HEK293 (cell line): ENCODE results near the gene BICD2.

Experiments
- CTCF ChIA-PET: fragments of 350-600 bp; formaldehyde crosslinking; extraction: SDS; loops from one replicate; lab custom pipeline; 2021; ENCODE audit warnings: antibody characterized with exemption; lab: Yijun Ruan, JAX
- POLR2A ChIA-PET: fragments of 300-600 bp; formaldehyde crosslinking; extraction: SDS; loops from one replicate; lab custom pipeline; 2020; ENCODE audit warnings: antibody characterized with exemption, inconsistent platforms; lab: Yijun Ruan, JAX
- H3K27ac ChIP-seq: fragments of 200-500 bp; sonication (Bioruptor generic); 2 replicates; pipeline ENCODE4 v1.5.1; 2014; ENCODE audit warnings: low read depth, low read length, control low read depth, inconsistent platforms; ENCODE audit errors: extremely low read depth
- H3K36me3 ChIP-seq, 2 experiments: fragments of 200-500 bp in 1 of 2; sonication (Bioruptor generic) in 1 of 2; 1 replicate in 1 of 2; 2 replicates in 1 of 2; pipeline ENCODE4 v1.5.1; 2014 to 2017; ENCODE audit warnings: inconsistent platforms in 2 of 2, low read length in 2 of 2; ENCODE audit not compliant: control insufficient read depth in 2 of 2, insufficient read depth in 1 of 2
- H3K4me1 ChIP-seq: fragments of 200-500 bp; sonication (Bioruptor generic); 2 replicates; pipeline ENCODE4 v1.5.1; 2014; ENCODE audit warnings: mild to moderate bottlenecking, low read length, inconsistent platforms; ENCODE audit not compliant: control insufficient read depth, insufficient read depth
- H3K4me3 ChIP-seq: 2 replicates; pipeline ENCODE4 v1.5.1; 2011; ENCODE audit warnings: low read depth, mild to moderate bottlenecking, control low read depth, low read length, moderate library complexity
- H3K9me3 ChIP-seq: fragments of 200-500 bp; sonication (Bioruptor generic); 2 replicates; pipeline ENCODE4 v1.5.1; 2014; ENCODE audit warnings: low read depth, low read length, inconsistent platforms; ENCODE audit not compliant: control insufficient read depth, insufficient read depth
- BCL11B ChIP-seq: fragments of 450-650 bp; formaldehyde crosslinking; IDR thresholded peaks from 2 replicates; pipeline ENCODE4 v1.5.1; 2016; ENCODE audit warnings: low read depth, missing biosample characterization, missing genetic modification characterization
- HOXC10 ChIP-seq: sonication (generic); formaldehyde crosslinking; IDR thresholded peaks from 2 replicates; pipeline ENCODE4 v1.8.1; 2023; ENCODE audit warnings: mild to moderate bottlenecking, missing genetic modification reagents
- PRDM1 ChIP-seq: fragments of 450-650 bp; formaldehyde crosslinking; IDR thresholded peaks from 2 replicates; pipeline ENCODE4; 2016; ENCODE audit warnings: missing biosample characterization, missing genetic modification characterization
- SALL2 ChIP-seq: fragments of 450-650 bp; formaldehyde crosslinking; IDR thresholded peaks from 2 replicates; pipeline ENCODE4 v1.5.0; 2017; ENCODE audit warnings: missing biosample characterization, mild to moderate bottlenecking, missing genetic modification characterization, borderline replicate concordance
- TCF7L2 ChIP-seq: IDR thresholded peaks from 2 replicates; pipeline ENCODE4 v1.6.1; 2011; ENCODE audit warnings: low read depth, mild to moderate bottlenecking, inconsistent platforms, low read length, moderate library complexity, borderline replicate concordance
- ZNF155 ChIP-seq: fragments of 450-650 bp; formaldehyde crosslinking; IDR thresholded peaks from 2 replicates; pipeline ENCODE4 v1.5.1; 2016; ENCODE audit warnings: missing biosample characterization, missing genetic modification characterization
- ZNF184 ChIP-seq: fragments of 450-650 bp; IDR thresholded peaks from 2 replicates; pipeline ENCODE4 v1.5.1; 2018; ENCODE audit warnings: missing biosample characterization, mild to moderate bottlenecking, missing genetic modification characterization
- ZNF354C ChIP-seq: fragments of 450-650 bp; formaldehyde crosslinking; IDR thresholded peaks from 2 replicates; pipeline ENCODE4 v1.5.1; 2016; ENCODE audit warnings: missing biosample characterization, missing genetic modification characterization, low read depth, borderline replicate concordance
- ZNF530 ChIP-seq: fragments of 450-650 bp; formaldehyde crosslinking; IDR thresholded peaks from 2 replicates; pipeline ENCODE4 v1.5.1; 2016; ENCODE audit warnings: low read depth, missing biosample characterization, missing genetic modification characterization
- ZNF549 ChIP-seq: fragments of 450-650 bp; IDR thresholded peaks from 2 replicates; pipeline ENCODE4 v1.5.1; 2018; ENCODE audit warnings: missing biosample characterization, missing genetic modification characterization, mild to moderate bottlenecking, inconsistent platforms, moderate library complexity
- ZNF623 ChIP-seq: fragments of 450-650 bp; formaldehyde crosslinking; IDR thresholded peaks from 2 replicates; pipeline ENCODE4 v1.5.1; 2016; ENCODE audit warnings: missing biosample characterization, missing genetic modification characterization
- ZNF658 ChIP-seq: fragments of 450-650 bp; formaldehyde crosslinking; IDR thresholded peaks from 2 replicates; pipeline ENCODE4; 2016; ENCODE audit warnings: missing biosample characterization, missing genetic modification characterization
- ZNF701 ChIP-seq: fragments of 450-650 bp; formaldehyde crosslinking; IDR thresholded peaks from 2 replicates; pipeline ENCODE4 v1.5.1; 2016; ENCODE audit warnings: missing biosample characterization, missing genetic modification characterization
- ZNF747 ChIP-seq: fragments of 450-650 bp; formaldehyde crosslinking; IDR thresholded peaks from 2 replicates; pipeline ENCODE4 v1.5.1; 2016; ENCODE audit warnings: missing biosample characterization, missing genetic modification characterization
- ZNF791 ChIP-seq: fragments of 450-650 bp; formaldehyde crosslinking; IDR thresholded peaks from 2 replicates; pipeline ENCODE4 v1.5.1; 2016; ENCODE audit warnings: missing biosample characterization, missing genetic modification characterization
- ZNF792 ChIP-seq: fragments of 450-650 bp; formaldehyde crosslinking; IDR thresholded peaks from 2 replicates; pipeline ENCODE4 v1.5.1; 2016; ENCODE audit warnings: missing biosample characterization, missing genetic modification characterization
- ZSCAN16 ChIP-seq: fragments of 450-650 bp; formaldehyde crosslinking; IDR thresholded peaks from 2 replicates; pipeline ENCODE4 v1.5.1; 2016; ENCODE audit warnings: missing biosample characterization, missing genetic modification characterization
- TF ChIP-seq, protein P1 (sequence below): fragments of 450-650 bp; formaldehyde crosslinking; IDR thresholded peaks from 2 replicates; pipeline ENCODE4 v1.5.1; 2016; ENCODE audit warnings: missing biosample characterization, missing genetic modification characterization, borderline replicate concordance

BICD2 gene

GRCh38 chr9:92760494-92760893 is 4.1 kb downstream of the BICD2 start:
- no peaks in the 10 kb centered on the region; the same call in 1 of the 2 replicates for H3K4me1 ChIP-seq
- no peak for TF ChIP-seq ZNF549 (tag by site-specific recombination)
- TF ChIP-seq ZNF701 (tag by site-specific recombination): no peak
- CTCF ChIA-PET: interaction anchor here (0.6 to 0.9 kb wide), 2 partner anchors 53 to 90 kb away, joined by 3 read pairs; no protein-coding TSS in a partner anchor
- H3K4me3 ChIP-seq: no peak overlapping the region
- POLR2A ChIA-PET: no interaction called here
- H3K9me3 ChIP-seq: no peaks in the 10 kb centered on the region
- H3K36me3 ChIP-seq: no peaks in the 10 kb centered on the region
- no peak overlapping the region for H3K27ac ChIP-seq

DNA sequence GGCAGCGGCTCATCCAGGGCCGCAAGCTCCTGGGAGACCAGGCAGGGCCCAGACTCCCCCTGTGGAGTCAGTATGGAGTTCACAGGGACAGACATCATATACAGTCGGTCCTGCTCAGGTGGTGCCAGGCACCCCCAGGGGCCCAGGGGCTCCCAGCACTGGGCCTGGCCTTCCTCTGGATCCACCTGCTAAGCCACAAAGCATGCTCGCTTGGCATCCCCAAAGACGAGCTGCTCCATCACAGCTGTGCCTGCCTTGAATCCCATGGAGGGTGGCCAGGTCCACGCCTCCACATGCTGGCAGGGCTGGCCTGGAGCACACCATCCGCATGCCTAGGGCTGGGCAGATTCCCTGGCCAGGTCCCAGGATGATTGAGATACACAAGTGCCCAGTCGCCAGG is 4.6 kb downstream of the BICD2 start:
- no peaks in the 10 kb centered on the region; the same call in 1 of the 2 replicates for H3K4me1 ChIP-seq
- no peak overlapping the region for H3K4me3 ChIP-seq
- ChIA-PET CTCF (no interaction called here), POLR2A (no interaction called here)
- no peaks in the 10 kb centered on the region for H3K36me3 ChIP-seq
- TF ChIP-seq ZNF623 (no peak), ZNF792 (no peak), ZNF549 (tag by site-specific recombination) (no peak), ZNF791 (tag by site-specific recombination) (no peak), TCF7L2 (no peak), ZNF747 (no peak), ZNF354C (tag by site-specific recombination) (no peak), ZNF184 (tag by site-specific recombination) (no peak), BCL11B (tag by site-specific recombination) (no peak), PRDM1 (tag by site-specific recombination) (no peak), ZSCAN16 (tag by site-specific recombination) (no peak), SALL2 (tag by site-specific recombination) (no peak), ZNF658 (tag by site-specific recombination) (no peak), ZNF155 (tag by site-specific recombination) (no peak), ZNF530 (tag by site-specific recombination) (no peak)
- TF ChIP-seq, protein P1, sequence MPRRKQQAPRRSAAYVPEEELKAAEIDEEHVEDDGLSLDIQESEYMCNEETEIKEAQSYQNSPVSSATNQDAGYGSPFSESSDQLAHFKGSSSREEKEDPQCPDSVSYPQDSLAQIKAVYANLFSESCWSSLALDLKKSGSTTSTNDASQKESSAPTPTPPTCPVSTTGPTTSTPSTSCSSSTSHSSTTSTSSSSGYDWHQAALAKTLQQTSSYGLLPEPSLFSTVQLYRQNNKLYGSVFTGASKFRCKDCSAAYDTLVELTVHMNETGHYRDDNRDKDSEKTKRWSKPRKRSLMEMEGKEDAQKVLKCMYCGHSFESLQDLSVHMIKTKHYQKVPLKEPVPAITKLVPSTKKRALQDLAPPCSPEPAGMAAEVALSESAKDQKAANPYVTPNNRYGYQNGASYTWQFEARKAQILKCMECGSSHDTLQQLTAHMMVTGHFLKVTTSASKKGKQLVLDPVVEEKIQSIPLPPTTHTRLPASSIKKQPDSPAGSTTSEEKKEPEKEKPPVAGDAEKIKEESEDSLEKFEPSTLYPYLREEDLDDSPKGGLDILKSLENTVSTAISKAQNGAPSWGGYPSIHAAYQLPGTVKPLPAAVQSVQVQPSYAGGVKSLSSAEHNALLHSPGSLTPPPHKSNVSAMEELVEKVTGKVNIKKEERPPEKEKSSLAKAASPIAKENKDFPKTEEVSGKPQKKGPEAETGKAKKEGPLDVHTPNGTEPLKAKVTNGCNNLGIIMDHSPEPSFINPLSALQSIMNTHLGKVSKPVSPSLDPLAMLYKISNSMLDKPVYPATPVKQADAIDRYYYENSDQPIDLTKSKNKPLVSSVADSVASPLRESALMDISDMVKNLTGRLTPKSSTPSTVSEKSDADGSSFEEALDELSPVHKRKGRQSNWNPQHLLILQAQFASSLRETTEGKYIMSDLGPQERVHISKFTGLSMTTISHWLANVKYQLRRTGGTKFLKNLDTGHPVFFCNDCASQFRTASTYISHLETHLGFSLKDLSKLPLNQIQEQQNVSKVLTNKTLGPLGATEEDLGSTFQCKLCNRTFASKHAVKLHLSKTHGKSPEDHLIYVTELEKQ (tag by site-specific recombination): no peak
- H3K9me3 ChIP-seq: no peaks in the 10 kb centered on the region
- H3K27ac ChIP-seq: no peak overlapping the region

DNA sequence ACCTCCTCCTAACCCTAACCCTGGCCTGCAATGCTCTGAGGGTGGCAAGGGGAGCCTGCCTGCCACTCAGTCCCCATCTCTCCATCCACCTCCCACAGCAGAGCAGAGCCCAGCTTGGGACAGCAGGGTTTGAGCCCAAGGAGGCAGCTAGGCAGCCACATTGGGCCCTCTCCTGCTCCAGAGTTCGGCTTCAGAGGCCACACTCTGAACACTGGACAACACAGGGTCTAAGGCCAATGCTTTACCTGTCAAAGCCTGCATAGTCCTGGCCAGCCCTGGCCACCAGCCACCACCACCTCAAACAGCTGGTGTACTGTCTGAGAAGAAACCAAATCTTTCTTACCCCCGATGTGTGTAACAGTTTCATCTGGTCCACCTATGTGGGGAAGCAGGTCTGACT is 5.2 kb downstream of the BICD2 start:
- ChIA-PET CTCF (interaction anchor here (0.6 kb wide), 2 partner anchors 15 to 207 kb away, joined by 3 read pairs; no protein-coding TSS in a partner anchor), POLR2A (no interaction called here)
- H3K36me3 ChIP-seq: no peaks in the 10 kb centered on the region
- H3K4me3 ChIP-seq: no peak overlapping the region
- no peak for TF ChIP-seq HOXC10 (CRISPR knock-in tag)
- no peaks in the 10 kb centered on the region; the same call in 1 of the 2 replicates for H3K4me1 ChIP-seq
- no peaks in the 10 kb centered on the region for H3K9me3 ChIP-seq
- H3K27ac ChIP-seq: no peak overlapping the region
